ENCODE measurements around the gene PER3. TPM values are rescaled to one million over a fixed set of nuclear protein-coding genes. Genes with fewer than 3 reads are reported as not detected.

PER3 gene
- total RNA-seq: 1 to 10 TPM; 2.1 to 2.4 TPM

DNA sequence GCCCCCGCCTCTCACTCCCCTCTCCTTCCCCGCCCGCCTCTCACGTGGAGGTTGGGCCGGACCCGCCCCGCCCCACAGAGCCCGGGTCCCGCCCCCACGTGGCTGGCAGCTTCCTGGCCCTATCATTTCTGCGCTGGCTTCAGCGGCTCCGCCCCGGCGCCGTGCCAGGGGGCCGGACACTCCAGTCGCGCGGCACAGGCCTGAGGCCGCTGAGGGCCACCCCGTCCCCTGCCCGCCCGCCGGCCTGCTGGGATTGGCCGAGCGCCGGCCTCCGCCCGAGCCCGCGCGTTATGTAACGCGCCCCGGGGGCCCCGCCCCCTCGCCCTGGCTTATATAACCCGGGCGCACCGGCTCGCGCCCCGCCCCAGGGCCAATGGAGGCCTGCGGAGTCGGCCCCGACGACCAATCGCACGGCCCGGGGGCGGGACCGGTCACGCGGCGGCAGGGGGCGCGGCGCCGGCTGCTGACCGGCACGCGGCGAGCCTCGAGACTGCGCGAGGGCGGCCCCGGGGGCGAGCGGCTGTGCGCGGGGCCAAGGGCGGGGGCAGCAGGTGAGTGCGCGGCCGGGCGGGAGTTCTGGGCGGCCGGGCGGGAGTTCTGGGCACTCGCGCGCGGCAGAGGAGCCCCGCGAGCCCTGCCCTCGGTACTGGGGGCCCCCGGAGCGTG, at the start of gene PER3:
PER3 (plus strand) TSS at position 466 of the 666 bp plus-strand sequence. CDS start 587 bp downstream, outside the sequence.
- Mint-ChIP-seq H3K27ac (no peak within 1 kb of the TSS), H3K27me3 (no peaks in the 10 kb centered on the region), H3K4me3 (peak within 1 kb of the TSS; percentile 68), H3K9me3 (no peaks in the 10 kb centered on the region), H3K36me3 (ENCODE audit: low read depth) (peaks cover 7% of the 10 kb centered on the region), H3K4me1 (ENCODE audit: low read depth) (peaks cover 24% of the 10 kb centered on the region)
- ATAC-seq: peak; percentile 96
- ChIA-PET CTCF (interaction anchor here (1.3 kb wide), 1 partner anchor 116 kb away, joined by 5 read pairs; no protein-coding TSS in a partner anchor), POLR2A (interaction anchor here (0.6 to 2.5 kb wide), 2 partner anchors 10 to 80 kb away, joined by 3 to 8 read pairs; no protein-coding TSS in a partner anchor)
- intact Hi-C loops (cut with micrococcal nuclease): no loop called here
- TF ChIP-seq, protein P1, sequence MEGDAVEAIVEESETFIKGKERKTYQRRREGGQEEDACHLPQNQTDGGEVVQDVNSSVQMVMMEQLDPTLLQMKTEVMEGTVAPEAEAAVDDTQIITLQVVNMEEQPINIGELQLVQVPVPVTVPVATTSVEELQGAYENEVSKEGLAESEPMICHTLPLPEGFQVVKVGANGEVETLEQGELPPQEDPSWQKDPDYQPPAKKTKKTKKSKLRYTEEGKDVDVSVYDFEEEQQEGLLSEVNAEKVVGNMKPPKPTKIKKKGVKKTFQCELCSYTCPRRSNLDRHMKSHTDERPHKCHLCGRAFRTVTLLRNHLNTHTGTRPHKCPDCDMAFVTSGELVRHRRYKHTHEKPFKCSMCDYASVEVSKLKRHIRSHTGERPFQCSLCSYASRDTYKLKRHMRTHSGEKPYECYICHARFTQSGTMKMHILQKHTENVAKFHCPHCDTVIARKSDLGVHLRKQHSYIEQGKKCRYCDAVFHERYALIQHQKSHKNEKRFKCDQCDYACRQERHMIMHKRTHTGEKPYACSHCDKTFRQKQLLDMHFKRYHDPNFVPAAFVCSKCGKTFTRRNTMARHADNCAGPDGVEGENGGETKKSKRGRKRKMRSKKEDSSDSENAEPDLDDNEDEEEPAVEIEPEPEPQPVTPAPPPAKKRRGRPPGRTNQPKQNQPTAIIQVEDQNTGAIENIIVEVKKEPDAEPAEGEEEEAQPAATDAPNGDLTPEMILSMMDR (IDR thresholded peaks at IDR 0.05): no peak
- DNase-seq: peak; percentile 89

DNA sequence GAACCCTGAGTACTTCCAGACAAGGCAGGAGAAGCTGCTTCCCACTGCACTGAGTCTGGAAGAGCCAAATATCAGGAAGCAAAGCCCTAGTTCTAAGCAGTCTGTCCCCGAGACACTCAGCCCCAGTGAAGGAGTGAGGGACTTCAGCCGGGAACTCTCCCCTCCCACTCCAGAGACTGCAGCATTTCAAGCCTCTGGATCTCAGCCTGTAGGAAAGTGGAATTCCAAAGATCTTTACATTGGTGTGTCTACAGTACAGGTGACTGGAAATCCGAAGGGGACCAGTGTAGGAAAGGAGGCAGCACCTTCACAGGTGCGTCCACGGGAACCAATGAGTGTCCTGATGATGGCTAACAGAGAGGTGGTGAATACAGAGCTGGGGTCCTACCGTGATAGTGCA, 46.0 kb upstream of the PER3 start:
- DNase-seq: no peak
- Mint-ChIP-seq H3K36me3 (ENCODE audit: low read depth) (no peaks in the 10 kb centered on the region), H3K4me1 (ENCODE audit: low read depth) (no peaks in the 10 kb centered on the region), H3K27me3 (peaks cover 4% of the 10 kb centered on the region), H3K27ac (no peak overlapping the region), H3K9me3 (no peaks in the 10 kb centered on the region), H3K4me3 (no peak overlapping the region)
- ChIA-PET POLR2A (no interaction called here), CTCF (interaction anchor here (2.2 to 4.2 kb wide), 2 partner anchors 14 to 68 kb away, joined by 7 to 24 read pairs; no protein-coding TSS in a partner anchor)
- intact Hi-C loops (cut with micrococcal nuclease): no loop called here
- TF ChIP-seq, protein P1 (IDR thresholded peaks at IDR 0.05): no peak
- ATAC-seq: no peak

- H3K4me3 Mint-ChIP-seq: no peak overlapping the region
- no peaks in the 10 kb centered on the region for H3K36me3 Mint-ChIP-seq (ENCODE audit: low read depth)
- ATAC-seq: no peak
- ChIA-PET CTCF (interaction anchor here (1.3 to 3.0 kb wide), 3 partner anchors 8 to 75 kb away, joined by 3 to 23 read pairs (median 17); no protein-coding TSS in a partner anchor), POLR2A (interaction anchor here (0.7 kb wide), 1 partner anchor 1894 kb away, joined by 3 read pairs; no protein-coding TSS in a partner anchor)
- H3K27ac Mint-ChIP-seq: no peak overlapping the region
- H3K27me3 Mint-ChIP-seq: no peaks in the 10 kb centered on the region
- no peaks in the 10 kb centered on the region for H3K4me1 Mint-ChIP-seq (ENCODE audit: low read depth)
- no peak for DNase-seq
- intact Hi-C loops (cut with micrococcal nuclease): no loop called here
- H3K9me3 Mint-ChIP-seq: no peaks in the 10 kb centered on the region
- TF ChIP-seq, protein P1 (IDR thresholded peaks at IDR 0.05): no peak
These were observed 40.7 kb upstream of the PER3 start for GRCh38 chr1:7743346-7743745.

DNA sequence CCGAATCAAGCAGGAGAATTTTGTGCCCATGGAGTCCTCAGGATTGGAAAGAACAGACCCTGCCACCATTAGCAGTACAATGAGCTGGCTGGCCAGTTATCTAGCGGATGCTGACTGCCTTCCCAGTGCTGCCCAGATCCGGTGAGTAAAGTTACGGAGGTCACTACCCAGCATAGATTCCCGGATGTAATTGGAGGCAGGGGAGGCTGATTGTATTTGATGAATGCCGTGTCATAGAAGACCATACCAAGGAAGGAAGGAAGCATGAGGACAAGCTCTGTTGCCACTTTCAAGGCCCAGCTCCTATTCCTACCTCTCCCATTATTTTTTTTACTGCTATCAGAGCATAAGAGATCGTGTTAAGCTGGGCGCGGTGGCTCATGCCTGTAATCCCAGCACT, 39.2 kb upstream of the PER3 start:
- ChIA-PET CTCF (interaction anchor here (11.4 kb wide), 1 partner anchor 72 kb away, joined by 589 read pairs; no protein-coding TSS in a partner anchor), POLR2A (no interaction called here)
- Mint-ChIP-seq H3K4me1 (ENCODE audit: low read depth) (no peaks in the 10 kb centered on the region), H3K9me3 (no peaks in the 10 kb centered on the region), H3K4me3 (no peak overlapping the region), H3K27ac (no peak overlapping the region), H3K36me3 (ENCODE audit: low read depth) (no peaks in the 10 kb centered on the region), H3K27me3 (no peaks in the 10 kb centered on the region)
- intact Hi-C loops (cut with micrococcal nuclease): no loop called here
- DNase-seq (no peak), ATAC-seq (no peak)
- TF ChIP-seq, protein P1 (IDR thresholded peaks at IDR 0.05): no peak

- POLR2A ChIA-PET: no interaction called here
- Mint-ChIP-seq H3K27me3 (no peaks in the 10 kb centered on the region), H3K4me3 (no peak overlapping the region), H3K27ac (no peak overlapping the region), H3K4me1 (ENCODE audit: low read depth) (no peaks in the 10 kb centered on the region), H3K36me3 (ENCODE audit: low read depth) (no peaks in the 10 kb centered on the region), H3K9me3 (no peaks in the 10 kb centered on the region)
- TF ChIP-seq, protein P1 (IDR thresholded peaks at IDR 0.05): no peak
- ATAC-seq (no peak), DNase-seq (no peak)
- intact Hi-C loops (cut with micrococcal nuclease): no loop called here
- CTCF ChIA-PET: interaction anchor here (11.4 kb wide), 1 partner anchor 73 kb away, joined by 589 read pairs; no protein-coding TSS in a partner anchor
These were observed 38.3 kb upstream of the PER3 start for GRCh38 chr1:7745783-7746182.
